ACC112 (cell line): Measurements from ENCODE around the gene BSN.

Source experiments
- H2AFZ ChIP-seq: fragments of 200-600 bp; sonication (generic); one replicate; pipeline ENCODE4 v1.6.0; 2017; ENCODE audit warnings: antibody characterized with exemption, low read length; ENCODE audit not compliant: unreplicated experiment
- H3K27ac ChIP-seq: fragments of 200-600 bp; sonication (generic); 2 replicates; pipeline ENCODE4 v1.5.1; 2014; ENCODE audit warnings: low read depth, mild to moderate bottlenecking, antibody characterized with exemption, low read length, moderate library complexity
- H3K27me3 ChIP-seq: fragments of 200-600 bp; sonication (generic); 2 replicates; pipeline ENCODE4 v1.6.1; 2014; ENCODE audit warnings: mild to moderate bottlenecking, antibody characterized with exemption, low read length, moderate library complexity, mixed read lengths; ENCODE audit not compliant: insufficient read depth
- H3K36me3 ChIP-seq: fragments of 200-600 bp; sonication (generic); 2 replicates; pipeline ENCODE4 v1.6.1; 2016; ENCODE audit warnings: mild to moderate bottlenecking, antibody characterized with exemption, low read length, moderate library complexity, mixed read lengths; ENCODE audit not compliant: insufficient read depth
- H3K4me1 ChIP-seq: fragments of 200-600 bp; sonication (generic); one replicate; pipeline ENCODE4 v1.6.1; 2016; ENCODE audit warnings: low read length, mixed read lengths; ENCODE audit not compliant: insufficient read depth, unreplicated experiment, control insufficient read depth
- H3K4me3 ChIP-seq: fragments of 200-600 bp; sonication (generic); 2 replicates; pipeline ENCODE4 v1.5.1; 2014; ENCODE audit warnings: mild to moderate bottlenecking, low read depth, low read length
- H3K79me2 ChIP-seq: fragments of 200-600 bp; sonication (generic); one replicate; pipeline ENCODE4 v1.6.0; 2016; ENCODE audit warnings: low read length; ENCODE audit not compliant: control insufficient read depth, unreplicated experiment, insufficient read depth

Gene BSN

DNA sequence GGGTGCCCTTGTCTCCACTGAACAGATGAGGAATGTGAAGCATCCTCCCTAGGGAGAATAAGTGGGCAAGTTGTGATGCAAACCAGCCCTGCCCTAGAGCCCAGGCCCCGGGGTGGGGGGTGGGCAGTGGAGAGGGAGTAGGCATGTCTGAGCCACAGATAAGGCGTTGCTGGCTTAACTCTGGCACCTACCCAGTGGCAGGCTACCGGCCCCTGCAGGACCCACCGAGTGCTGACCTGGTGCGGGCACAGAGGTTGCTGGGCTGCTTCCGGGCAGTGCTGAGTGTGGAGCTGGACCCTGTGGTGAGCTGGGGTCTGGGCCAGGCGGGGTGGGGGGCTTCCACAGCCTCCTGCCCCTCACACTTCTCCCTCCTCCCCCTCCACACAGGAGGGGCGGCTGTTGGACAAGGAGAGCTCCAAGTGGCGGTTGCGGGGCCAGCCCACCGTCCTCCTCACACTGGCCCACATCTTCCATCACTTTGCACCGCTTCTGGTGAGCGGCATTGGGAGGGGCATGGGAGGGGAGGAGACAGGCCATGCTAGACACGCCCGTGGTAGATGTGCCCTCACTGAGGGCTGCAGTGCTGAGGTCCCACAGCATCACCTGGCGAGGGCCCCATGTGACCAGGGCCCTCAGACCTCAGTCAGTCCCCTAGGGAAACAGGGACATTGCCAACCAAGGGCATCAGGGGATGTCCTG, 145.2 kb downstream of the BSN start:
- no peaks in the 10 kb centered on the region for H3K27me3 ChIP-seq
- no peak overlapping the region for H3K4me3 ChIP-seq
- H3K4me1 ChIP-seq = peaks cover 9% of the 10 kb centered on the region
- no peaks in the 10 kb centered on the region for H3K79me2 ChIP-seq
- no peak overlapping the region for H3K27ac ChIP-seq
- no peak overlapping the region for H2AFZ ChIP-seq
- no peaks in the 10 kb centered on the region for H3K36me3 ChIP-seq

DNA sequence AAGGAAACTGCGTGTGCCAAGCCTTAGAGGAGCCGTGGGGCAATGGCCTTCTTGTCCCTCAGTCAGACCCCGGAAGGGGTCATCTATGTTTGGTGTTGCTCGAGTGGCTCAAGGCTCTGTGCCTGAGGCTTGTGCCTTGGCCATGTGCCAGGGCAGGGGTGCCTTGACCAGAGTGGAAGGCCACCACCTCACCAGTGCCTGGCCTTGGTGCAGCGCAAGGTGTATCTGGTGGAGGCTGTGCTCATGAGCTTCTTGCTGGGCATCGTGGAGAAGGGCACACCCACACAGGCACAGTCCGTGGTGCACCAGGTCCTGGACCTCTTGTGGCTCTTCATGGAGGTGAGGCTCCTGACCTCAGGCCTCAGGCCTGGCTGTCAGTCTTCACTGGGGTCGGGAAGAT, 145.7 kb downstream of the BSN start:
- Histone ChIP-seq H3K36me3 (no peaks in the 10 kb centered on the region), H3K27me3 (no peaks in the 10 kb centered on the region), H2AFZ (no peak overlapping the region), H3K4me3 (no peak overlapping the region), H3K79me2 (no peaks in the 10 kb centered on the region), H3K4me1 (peaks cover 9% of the 10 kb centered on the region), H3K27ac (no peak overlapping the region)

GRCh38 chr3:49700453-49701128, 146.3 kb downstream of the BSN start:
- Histone ChIP-seq H3K27me3 (no peaks in the 10 kb centered on the region), H3K4me3 (no peak overlapping the region), H3K79me2 (no peaks in the 10 kb centered on the region), H3K27ac (no peak overlapping the region), H3K36me3 (no peaks in the 10 kb centered on the region), H3K4me1 (peaks cover 9% of the 10 kb centered on the region), H2AFZ (no peak overlapping the region)

- Histone ChIP-seq H3K79me2 (no peaks in the 10 kb centered on the region), H3K4me3 (no peak overlapping the region), H3K27me3 (no peaks in the 10 kb centered on the region), H2AFZ (no peak overlapping the region), H3K4me1 (peaks cover 9% of the 10 kb centered on the region), H3K36me3 (no peaks in the 10 kb centered on the region), H3K27ac (no peak overlapping the region)
Measured at GRCh38 chr3:49701388-49702077, 147.3 kb downstream of the BSN start.

DNA sequence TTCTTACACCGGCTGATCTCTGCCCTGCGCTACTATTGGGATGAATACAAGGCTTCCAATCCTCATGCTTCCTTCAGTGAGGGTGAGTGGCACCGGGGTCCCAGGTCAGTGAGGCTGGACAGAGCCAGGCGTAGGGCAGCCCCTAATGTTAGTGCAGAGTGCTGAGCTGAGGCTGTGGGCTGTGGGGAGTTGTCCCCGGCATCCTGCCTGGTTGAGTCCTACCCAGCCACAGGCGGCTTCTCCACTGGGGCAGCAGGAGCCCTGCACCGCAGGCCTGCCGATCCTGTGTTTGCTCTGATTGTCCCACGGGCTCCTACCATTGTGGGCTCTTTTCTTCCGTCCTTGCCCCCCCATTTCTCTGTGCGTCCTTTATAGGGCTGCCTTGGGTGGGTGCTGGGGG, 148.4 kb downstream of the BSN start:
- Histone ChIP-seq H3K4me1 (peaks cover 9% of the 10 kb centered on the region), H3K27ac (no peak overlapping the region), H3K27me3 (no peaks in the 10 kb centered on the region), H3K36me3 (no peaks in the 10 kb centered on the region), H3K4me3 (no peak overlapping the region), H3K79me2 (no peaks in the 10 kb centered on the region), H2AFZ (no peak overlapping the region)

DNA sequence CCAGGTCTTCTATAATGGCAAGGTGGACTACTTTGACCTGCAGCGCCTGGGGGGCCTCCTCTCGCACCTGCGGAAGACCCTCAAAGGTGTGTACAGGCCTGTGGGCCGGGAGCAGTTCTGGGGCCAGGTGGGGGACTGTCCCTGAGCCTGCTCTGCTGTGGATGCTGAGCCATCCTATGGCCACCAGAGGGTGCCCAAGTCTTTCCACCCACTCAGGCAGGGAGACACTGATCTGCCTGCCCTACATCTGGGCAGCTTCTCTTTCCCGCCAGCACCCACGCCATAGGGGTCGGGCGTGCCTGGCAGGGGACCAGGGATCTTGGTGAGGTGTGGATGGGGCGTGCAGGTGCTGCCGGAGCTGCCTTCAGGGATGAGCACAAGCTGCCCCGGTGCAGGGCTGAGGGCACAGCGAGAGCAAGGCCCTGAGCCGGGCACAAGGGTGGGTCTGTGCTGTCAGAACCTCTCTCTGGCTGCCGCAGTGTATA, 149.2 kb downstream of the BSN start:
- Histone ChIP-seq H3K36me3 (no peaks in the 10 kb centered on the region), H3K27ac (no peak overlapping the region), H3K79me2 (no peaks in the 10 kb centered on the region), H3K4me1 (peaks cover 9% of the 10 kb centered on the region), H3K27me3 (no peaks in the 10 kb centered on the region), H3K4me3 (no peak overlapping the region), H2AFZ (no peak overlapping the region)

DNA sequence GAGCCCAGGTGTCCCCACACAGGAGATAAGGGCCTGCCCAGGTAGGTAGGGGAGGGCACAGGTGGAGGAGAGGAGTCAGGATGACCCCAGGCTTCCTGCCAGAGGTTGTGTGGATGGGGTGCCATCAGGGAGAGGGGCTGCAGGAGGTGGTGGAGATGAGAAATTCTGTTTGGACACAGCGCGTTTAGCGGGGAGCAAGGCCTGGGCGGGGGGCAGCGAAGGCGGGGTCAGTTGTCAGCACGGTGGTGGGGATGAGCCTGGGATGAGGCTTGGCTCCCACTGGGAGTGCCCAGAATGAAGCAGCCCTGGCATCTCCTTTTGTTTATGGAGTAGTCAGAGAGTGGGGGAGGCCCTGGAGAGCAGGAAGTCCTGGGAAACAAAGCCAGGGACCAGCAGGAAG, 149.7 kb downstream of the BSN start:
- H3K4me1 ChIP-seq = peaks cover 5% of the 10 kb centered on the region
- no peaks in the 10 kb centered on the region for H3K79me2 ChIP-seq
- no peak overlapping the region for H2AFZ ChIP-seq
- H3K36me3 ChIP-seq = no peaks in the 10 kb centered on the region
- H3K27ac ChIP-seq = no peak overlapping the region
- no peaks in the 10 kb centered on the region for H3K27me3 ChIP-seq
- no peak overlapping the region for H3K4me3 ChIP-seq

DNA sequence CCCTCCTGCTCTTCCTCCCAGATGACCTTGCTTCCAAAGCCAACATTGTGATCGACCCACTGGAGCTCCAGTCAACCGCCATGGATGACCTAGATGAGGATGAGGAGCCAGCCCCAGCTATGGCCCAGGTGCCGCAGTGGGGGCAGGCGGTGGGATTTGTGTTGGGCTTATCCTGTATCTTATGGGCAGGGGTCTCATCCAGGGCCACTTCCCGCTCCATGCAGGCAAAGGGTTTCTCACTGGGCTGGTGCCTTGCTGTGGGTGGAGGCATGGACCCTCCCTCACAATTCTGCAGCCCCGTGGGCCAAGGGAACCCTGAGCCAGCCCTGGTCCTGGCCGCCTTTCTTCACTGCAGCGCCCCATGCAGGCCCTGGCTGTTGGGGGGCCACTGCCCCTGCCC, 150.4 kb downstream of the BSN start:
- Histone ChIP-seq H3K27me3 (no peaks in the 10 kb centered on the region), H3K27ac (no peak overlapping the region), H3K4me1 (no peaks in the 10 kb centered on the region), H3K36me3 (no peaks in the 10 kb centered on the region), H3K4me3 (no peak overlapping the region), H2AFZ (no peak overlapping the region), H3K79me2 (no peaks in the 10 kb centered on the region)

DNA sequence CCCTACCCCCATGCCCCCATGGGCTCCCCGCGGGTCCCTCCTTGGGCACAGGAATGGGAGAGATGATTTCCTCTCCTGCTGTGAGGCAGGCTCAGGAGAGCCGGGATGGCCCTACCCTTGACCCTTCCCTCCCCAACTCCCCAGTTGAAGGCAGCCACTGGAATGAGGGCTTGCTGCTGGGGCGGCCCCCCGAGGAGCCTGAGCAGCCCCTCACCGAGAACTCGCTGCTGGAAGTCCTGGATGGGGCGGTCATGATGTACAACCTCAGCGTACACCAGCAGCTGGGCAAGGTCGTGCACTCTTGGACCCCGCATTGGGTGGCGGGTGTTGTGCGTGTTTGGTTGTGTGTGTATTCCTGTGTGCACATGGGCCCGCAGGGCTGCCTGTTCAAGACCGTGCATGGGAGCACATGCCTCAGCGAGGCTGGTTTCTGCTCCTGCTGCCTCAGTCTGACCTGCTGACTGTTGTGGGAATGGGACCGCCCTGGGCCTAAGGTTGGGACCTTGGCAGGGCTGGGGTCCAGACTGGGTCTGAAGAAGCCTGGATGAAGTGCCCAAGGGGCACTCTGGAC, 151.2 kb downstream of the BSN start:
- no peaks in the 10 kb centered on the region for H3K36me3 ChIP-seq
- no peaks in the 10 kb centered on the region for H3K27me3 ChIP-seq
- H3K4me1 ChIP-seq = no peaks in the 10 kb centered on the region

GRCh38 chr3:49706456-49707112, 152.3 kb downstream of the BSN start:
- Histone ChIP-seq H2AFZ (no peak overlapping the region), H3K79me2 (no peaks in the 10 kb centered on the region), H3K4me3 (no peak overlapping the region), H3K36me3 (no peaks in the 10 kb centered on the region), H3K4me1 (no peaks in the 10 kb centered on the region), H3K27ac (no peak overlapping the region), H3K27me3 (no peaks in the 10 kb centered on the region)

More for the DNA sequence above, 151.2 kb downstream of the BSN start:
- no peak overlapping the region for H3K27ac ChIP-seq
- no peak overlapping the region for H3K4me3 ChIP-seq
- no peak overlapping the region for H2AFZ ChIP-seq
- no peaks in the 10 kb centered on the region for H3K79me2 ChIP-seq
